Parathyroid adenoma (tissue), 2 donors: ENCODE measurements around the gene FRMD4A.

Source experiments
- H2AFZ ChIP-seq: fragments of 300-600 bp; sonication (generic); one replicate; pipeline ENCODE4 v1.7.0; 2017; ENCODE audit warnings: antibody characterized with exemption, mild to moderate bottlenecking
- H3K27ac ChIP-seq: fragments of 300-600 bp; sonication (generic); one replicate; pipeline ENCODE4 v1.7.0; 2017
- H3K27me3 ChIP-seq: fragments of 300-600 bp; sonication (generic); one replicate; pipeline ENCODE4 v1.7.0; 2017; ENCODE audit warnings: low read length; ENCODE audit not compliant: control insufficient read depth, insufficient read depth
- H3K36me3 ChIP-seq: fragments of 300-600 bp; sonication (generic); one replicate; pipeline ENCODE4 v1.7.0; 2017; ENCODE audit warnings: low read length; ENCODE audit not compliant: control insufficient read depth, insufficient read depth
- H3K4me1 ChIP-seq: fragments of 300-600 bp; sonication (generic); one replicate; pipeline ENCODE4 v1.7.0; 2017; ENCODE audit warnings: control low read depth
- H3K4me2 ChIP-seq: fragments of 300-600 bp; sonication (generic); one replicate; pipeline ENCODE4 v1.7.0; 2017; ENCODE audit warnings: low read length
- H3K4me3 ChIP-seq: fragments of 300-600 bp; sonication (generic); one replicate; pipeline ENCODE4 v1.7.0; 2017; ENCODE audit warnings: low read depth, low read length
- H3K79me2 ChIP-seq: fragments of 300-600 bp; sonication (generic); one replicate; pipeline ENCODE4 v1.7.0; 2017; ENCODE audit warnings: control low read depth
- H3K9ac ChIP-seq: fragments of 300-600 bp; sonication (generic); one replicate; pipeline ENCODE4 v1.7.0; 2017; ENCODE audit warnings: mild to moderate bottlenecking
- H3K9me3 ChIP-seq: fragments of 300-600 bp; sonication (generic); one replicate; pipeline ENCODE4 v1.7.0; 2017; ENCODE audit warnings: low read length; ENCODE audit not compliant: control insufficient read depth
- CTCF ChIP-seq: fragments of 300-600 bp; sonication (generic); IDR thresholded peaks from one replicate; pipeline ENCODE4 v1.7.0; 2017; ENCODE audit warnings: antibody characterized with exemption, mild to moderate bottlenecking
- donor health status: primary hyperparathyroidism.

Gene FRMD4A

GRCh38 chr10:13642293-13642692 is 688.4 kb downstream of the FRMD4A start:
- TF ChIP-seq CTCF, result no peak
- H2AFZ ChIP-seq, result no peak overlapping the region
- H3K27me3 ChIP-seq, result no peaks in the 10 kb centered on the region
- no peak overlapping the region for H3K4me2 ChIP-seq
- no peaks in the 10 kb centered on the region for H3K79me2 ChIP-seq
- no peak overlapping the region for H3K27ac ChIP-seq
- no peaks in the 10 kb centered on the region for H3K9me3 ChIP-seq
- no peaks in the 10 kb centered on the region for H3K36me3 ChIP-seq
- no peak overlapping the region for H3K9ac ChIP-seq
- no peaks in the 10 kb centered on the region for H3K4me1 ChIP-seq
- H3K4me3 ChIP-seq, result no peak overlapping the region

DNA sequence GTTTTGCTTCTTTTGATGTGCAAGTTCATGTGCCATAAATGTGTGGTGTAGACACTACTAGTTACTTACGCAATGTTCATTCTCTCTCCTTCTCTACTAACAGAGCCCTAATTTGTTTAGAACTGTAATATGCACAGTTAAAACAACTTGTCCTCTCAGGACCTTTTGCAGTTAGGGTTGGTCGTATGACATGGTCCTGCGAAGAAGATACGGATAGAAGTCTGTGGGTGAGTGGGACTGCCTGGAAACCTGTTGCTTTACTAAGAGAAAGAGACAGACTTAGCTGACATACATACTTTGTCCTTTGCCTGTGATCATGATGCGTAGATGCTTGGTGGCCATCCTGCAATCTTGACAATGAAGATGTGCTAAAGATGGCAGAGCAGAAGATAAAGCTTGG is 692.8 kb downstream of the FRMD4A start:
- no peak overlapping the region for H3K4me2 ChIP-seq
- no peak overlapping the region for H3K4me3 ChIP-seq
- no peak for TF ChIP-seq CTCF
- H3K36me3 ChIP-seq, result no peaks in the 10 kb centered on the region
- H3K27ac ChIP-seq, result no peak overlapping the region
- no peaks in the 10 kb centered on the region for H3K27me3 ChIP-seq
- no peaks in the 10 kb centered on the region for H3K9me3 ChIP-seq
- no peak overlapping the region for H2AFZ ChIP-seq
- no peak overlapping the region for H3K9ac ChIP-seq
- no peaks in the 10 kb centered on the region for H3K4me1 ChIP-seq
- H3K79me2 ChIP-seq, result no peaks in the 10 kb centered on the region

DNA sequence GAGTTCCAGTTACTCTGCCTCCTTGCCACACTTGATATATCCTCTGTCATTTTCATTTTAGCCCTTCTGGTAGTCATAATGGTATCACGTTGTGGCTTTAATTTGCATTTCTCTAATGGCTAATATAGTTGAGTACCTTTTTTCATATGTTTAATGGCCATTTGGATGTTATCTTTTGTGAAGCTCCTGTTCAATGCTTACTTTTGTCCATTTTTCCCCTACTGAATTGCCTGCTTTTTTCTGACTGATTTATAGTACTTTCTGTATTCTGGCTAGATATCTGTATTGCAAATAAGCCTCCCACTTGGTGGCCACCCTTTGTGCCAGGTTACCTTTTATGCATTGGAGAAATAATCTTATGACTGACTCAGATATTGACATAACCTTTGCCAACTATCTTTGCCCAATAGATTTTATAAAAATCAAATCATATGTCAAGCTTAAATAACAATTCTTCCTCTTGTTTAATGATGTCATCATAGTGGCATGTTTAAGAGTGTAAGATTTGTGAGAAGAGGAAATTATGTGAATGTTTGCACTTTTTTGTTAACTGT is 693.3 kb downstream of the FRMD4A start:
- TF ChIP-seq CTCF, result no peak
- H3K27ac ChIP-seq, result no peak overlapping the region
- no peak overlapping the region for H3K4me2 ChIP-seq

GRCh38 chr10:13636776-13637175 is 693.9 kb downstream of the FRMD4A start:
- H3K27me3 ChIP-seq, result no peaks in the 10 kb centered on the region
- no peak overlapping the region for H3K4me3 ChIP-seq
- H3K9me3 ChIP-seq, result no peaks in the 10 kb centered on the region
- H3K36me3 ChIP-seq, result no peaks in the 10 kb centered on the region
- TF ChIP-seq CTCF, result no peak
- no peaks in the 10 kb centered on the region for H3K79me2 ChIP-seq
- no peak overlapping the region for H3K9ac ChIP-seq
- no peak overlapping the region for H2AFZ ChIP-seq
- H3K4me2 ChIP-seq, result no peak overlapping the region
- H3K27ac ChIP-seq, result no peak overlapping the region
- H3K4me1 ChIP-seq, result no peaks in the 10 kb centered on the region

More for the DNA sequence above, 693.3 kb downstream of the FRMD4A start:
- H3K36me3 ChIP-seq, result no peaks in the 10 kb centered on the region
- H3K27me3 ChIP-seq, result no peaks in the 10 kb centered on the region
- H3K9me3 ChIP-seq, result no peaks in the 10 kb centered on the region
- H3K9ac ChIP-seq, result no peak overlapping the region
- H2AFZ ChIP-seq, result no peak overlapping the region
- no peaks in the 10 kb centered on the region for H3K4me1 ChIP-seq
- no peaks in the 10 kb centered on the region for H3K79me2 ChIP-seq
- no peak overlapping the region for H3K4me3 ChIP-seq

GRCh38 chr10:13634207-13634606 is 696.5 kb downstream of the FRMD4A start:
- H3K9ac ChIP-seq, result no peak overlapping the region
- H3K4me3 ChIP-seq, result no peak overlapping the region
- no peak overlapping the region for H2AFZ ChIP-seq
- H3K9me3 ChIP-seq, result no peaks in the 10 kb centered on the region
- H3K36me3 ChIP-seq, result no peaks in the 10 kb centered on the region
- no peaks in the 10 kb centered on the region for H3K27me3 ChIP-seq
- no peak for TF ChIP-seq CTCF
- no peaks in the 10 kb centered on the region for H3K4me1 ChIP-seq
- peak overlapping the region; percentile 59 for H3K27ac ChIP-seq
- H3K79me2 ChIP-seq, result no peaks in the 10 kb centered on the region
- H3K4me2 ChIP-seq, result no peak overlapping the region
